Stimulated activated naive CD8-positive, alpha-beta T cell treated with anti-CD3 and anti-CD28 coated beads, Interleukin-15, Interleukin-2, amounts not matched to agents 100 U/mL and 50 U/mL, for 24 hours (primary cell): Measurements from ENCODE around the gene SPC25.

Experiments
- ATAC-seq: fragments of 150-1000 bp; cut with Tn5 transposase; one replicate; pipeline ENCODE4 v1.10.0; 2021
- DNase-seq: peaks from one replicate; pipeline ENCODE4 v3.0.0; 2021

The SPC25 gene

GRCh38 chr2:168841445-168841844 is 48.8 kb downstream of the SPC25 start:
- ATAC-seq (no peak), DNase-seq (no peak)

- no peak for ATAC-seq
- DNase-seq = no peak
These were observed 54.3 kb downstream of the SPC25 start for GRCh38 chr2:168835969-168836368.

GRCh38 chr2:168831662-168832061 is 58.6 kb downstream of the SPC25 start:
- DNase-seq = no peak
- no peak for ATAC-seq

- ATAC-seq (no peak), DNase-seq (no peak)
These were observed 59.3 kb downstream of the SPC25 start for GRCh38 chr2:168830958-168831357.

GRCh38 chr2:168825126-168825525 is 65.1 kb downstream of the SPC25 start:
- DNase-seq (no peak), ATAC-seq (no peak)

- ATAC-seq = no peak
These were observed 68.2 kb downstream of the SPC25 start for GRCh38 chr2:168821992-168822391.

GRCh38 chr2:168821577-168821976 is 68.7 kb downstream of the SPC25 start:
- ATAC-seq (no peak), DNase-seq (no peak)

More at GRCh38 chr2:168821992-168822391, 68.2 kb downstream of the SPC25 start:
- no peak for DNase-seq
